HepG2 (cell line): Measurements from ENCODE around the gene MYL4. TPM values are rescaled to one million over a fixed set of nuclear protein-coding genes. Genes with fewer than 3 reads are reported as not detected.
A peak's percentile ranks its signal among the peaks of the same experiment; 100 is the strongest.

Source experiments
- ATAC-seq: fragments of 200-7000 bp; cut with Tn5 transposase; 3 replicates; pipeline ENCODE4 v1.9.1; 2020; ENCODE audit warnings: mild to moderate bottlenecking, moderate library complexity
- BruUV-seq: library from RNA; stranded (reverse); fragments of 400-500 nt; replicated peaks from 2 replicates; lab custom pipeline; 2021; lab: Mats Ljungman, UMichigan
- CTCF ChIA-PET: fragments of 300-600 bp; formaldehyde crosslinking; extraction: SDS; loops from one replicate; lab custom pipeline; 2021; ENCODE audit warnings: low total read pairs, inconsistent platforms, low intra/inter-chr PET ratio; lab: Yijun Ruan, JAX
- POLR2A ChIA-PET: fragments of 350-600 bp; sonication (Branson Sonifier 250); formaldehyde crosslinking; loops from one replicate; lab custom pipeline; 2020; ENCODE audit warnings: antibody characterized with exemption, inconsistent platforms; lab: Yijun Ruan, JAX
- DNase-seq: peaks from one replicate; pipeline ENCODE4 v3.0.0-alpha.2; 2015; ENCODE audit warnings: low spot score
- FAIRE-seq: peaks from 3 replicates; lab custom pipeline; 2011; peaks lifted over from hg19 to GRCh38; lab: Jason Lieb, UNC
- H2AFZ ChIP-seq: one replicate; pipeline ENCODE4 v1.6.1; 2011; ENCODE audit warnings: low read length, inconsistent platforms
- H3K27ac ChIP-seq: fragments of 300-600 bp; 3 replicates; pipeline ENCODE4 v1.8.0; 2011; ENCODE audit warnings: mixed run types, mild to moderate bottlenecking, mixed read lengths, low read length, inconsistent platforms; ENCODE audit not compliant: insufficient read depth; ENCODE audit errors: extremely low read length
- H3K27me3 ChIP-seq, 2 experiments: fragments of 200-600 bp in 1 of 2; 2 replicates in 1 of 2; 3 replicates in 1 of 2; pipeline versions ENCODE4 v1.6.0 to v1.8.0; 2011; ENCODE audit warnings: low read length in 2 of 2, mild to moderate bottlenecking in 2 of 2, moderate library complexity in 2 of 2, inconsistent platforms in 1 of 2; ENCODE audit not compliant: insufficient read depth in 2 of 2, control insufficient read depth in 1 of 2
- H3K36me3 ChIP-seq, 2 experiments: fragments of 200-600 bp in 1 of 2; replicated peaks in 1 of 2; 2 replicates in 1 of 2; 3 replicates in 1 of 2; pipeline versions ENCODE4 v1.5.1 to v1.8.0; 2011; ENCODE audit warnings: low read length in 2 of 2, inconsistent platforms in 1 of 2; ENCODE audit not compliant: insufficient read depth in 2 of 2, control insufficient read depth in 1 of 2
- H3K4me1 ChIP-seq: 2 replicates; pipeline ENCODE4 v1.5.1; 2012; ENCODE audit warnings: low read length, inconsistent platforms; ENCODE audit not compliant: insufficient read depth
- H3K4me2 ChIP-seq: 2 replicates; pipeline ENCODE4 v1.6.0; 2011; ENCODE audit warnings: low read depth, low read length, inconsistent platforms
- H3K4me3 ChIP-seq, 3 experiments: fragments of 200-600 bp in 1 of 3; sonication (generic), shearing (Covaris generic) in 1 of 3; replicated peaks in 1 of 3; 2 replicates each; pipeline ENCODE4 v1.5.1; 2011 to 2016; ENCODE audit warnings: low read length in 3 of 3, inconsistent platforms in 2 of 3, low read depth in 2 of 3, mild to moderate bottlenecking in 2 of 3, control low read depth in 1 of 3, mixed read lengths in 1 of 3; ENCODE audit not compliant: insufficient read depth in 1 of 3
- H3K79me2 ChIP-seq: one replicate; pipeline ENCODE4 v1.6.1; 2011; ENCODE audit warnings: low read length, inconsistent platforms; ENCODE audit not compliant: insufficient read depth
- H3K9ac ChIP-seq: 2 replicates; pipeline ENCODE4 v1.6.0; 2011; ENCODE audit warnings: mild to moderate bottlenecking, low read depth, low read length, inconsistent platforms; ENCODE audit not compliant: insufficient read depth
- H3K9me3 ChIP-seq: 2 replicates; pipeline ENCODE4 v1.5.1; 2012; ENCODE audit warnings: mild to moderate bottlenecking, low read length
- H4K20me1 ChIP-seq: 2 replicates; pipeline ENCODE4 v1.6.0; 2011; ENCODE audit warnings: inconsistent platforms, mild to moderate bottlenecking, low read length, moderate library complexity; ENCODE audit not compliant: insufficient read depth
- KIAA2018 ChIP-seq: sonication (generic); formaldehyde crosslinking; IDR thresholded peaks from 2 replicates; pipeline ENCODE4 v1.5.0; 2020; ENCODE audit warnings: mild to moderate bottlenecking, missing genetic modification reagents, borderline replicate concordance
- ZNF407 ChIP-seq: sonication (generic); formaldehyde crosslinking; IDR thresholded peaks from one replicate; pipeline ENCODE4 v1.5.1; 2020; ENCODE audit warnings: mild to moderate bottlenecking, missing genetic modification reagents; ENCODE audit errors: not compliant biosample characterization
- ZNF674 ChIP-seq: sonication (generic); formaldehyde crosslinking; IDR thresholded peaks from 2 replicates; pipeline ENCODE4 v1.5.0; 2020; ENCODE audit warnings: low read depth, mild to moderate bottlenecking, missing genetic modification reagents
- ZNF773 ChIP-seq: sonication (generic); formaldehyde crosslinking; IDR thresholded peaks from 2 replicates; pipeline ENCODE4 v1.4.0; 2020; ENCODE audit warnings: missing genetic modification reagents, borderline replicate concordance
- WGBS: methylation state at CpG from one replicate; pipeline ENCODE4 v1.1.6; 2017; ENCODE audit warnings: low lambda C conversion rate; 5-methylcytosine and 5-hydroxymethylcytosine counted together
- in situ Hi-C: cut with HindIII; loops from 2 replicates; pipeline ENCODE4 v1.10.0; 2017; ENCODE audit warnings: low pct_unique_long_range_greater_than_20kb; ENCODE audit not compliant: extremely low pct_ligation_motif_present
- intact Hi-C: fragments of 100-400 bp; cut with micrococcal nuclease; formaldehyde crosslinking; loops from one replicate; pipeline ENCODE4 v1.10.0; 2022; ENCODE audit not compliant: unreplicated experiment
- polyA plus RNA-seq, 8 experiments: library from polyadenylated mRNA; depleted of rRNA in 3 of 8; stranded (reverse) in 7 of 8; unstranded in 1 of 8; fragments of >200 nt; fragmentation: Illumina TruSeq in 4 of 8; extraction: Trizol in 4 of 8; gene quantifications; 2 replicates each; pipeline versions ENCODE4 v1.2.1 to v1.2.3, GENCODE V29; 2011 to 2016; ENCODE audit warnings: low read depth in 4 of 8, missing spikeins in 1 of 8, mixed read lengths in 1 of 8; ENCODE audit not compliant: insufficient read depth in 1 of 8
- total RNA-seq, 5 experiments: library from RNA; depleted of rRNA; stranded (reverse); fragments of >200 nt; fragmentation: Illumina TruSeq; extraction: Trizol; gene quantifications; 2 replicates each; pipeline ENCODE4 v1.2.3, GENCODE V29; 2016; ENCODE audit warnings: low read depth in 1 of 5

MYL4 gene
- total and polyA plus RNA-seq, 2 of the 13 experiments (the other 11 are each of a cell fraction or from before 2014, with no cell fraction given): not detected

DNA sequence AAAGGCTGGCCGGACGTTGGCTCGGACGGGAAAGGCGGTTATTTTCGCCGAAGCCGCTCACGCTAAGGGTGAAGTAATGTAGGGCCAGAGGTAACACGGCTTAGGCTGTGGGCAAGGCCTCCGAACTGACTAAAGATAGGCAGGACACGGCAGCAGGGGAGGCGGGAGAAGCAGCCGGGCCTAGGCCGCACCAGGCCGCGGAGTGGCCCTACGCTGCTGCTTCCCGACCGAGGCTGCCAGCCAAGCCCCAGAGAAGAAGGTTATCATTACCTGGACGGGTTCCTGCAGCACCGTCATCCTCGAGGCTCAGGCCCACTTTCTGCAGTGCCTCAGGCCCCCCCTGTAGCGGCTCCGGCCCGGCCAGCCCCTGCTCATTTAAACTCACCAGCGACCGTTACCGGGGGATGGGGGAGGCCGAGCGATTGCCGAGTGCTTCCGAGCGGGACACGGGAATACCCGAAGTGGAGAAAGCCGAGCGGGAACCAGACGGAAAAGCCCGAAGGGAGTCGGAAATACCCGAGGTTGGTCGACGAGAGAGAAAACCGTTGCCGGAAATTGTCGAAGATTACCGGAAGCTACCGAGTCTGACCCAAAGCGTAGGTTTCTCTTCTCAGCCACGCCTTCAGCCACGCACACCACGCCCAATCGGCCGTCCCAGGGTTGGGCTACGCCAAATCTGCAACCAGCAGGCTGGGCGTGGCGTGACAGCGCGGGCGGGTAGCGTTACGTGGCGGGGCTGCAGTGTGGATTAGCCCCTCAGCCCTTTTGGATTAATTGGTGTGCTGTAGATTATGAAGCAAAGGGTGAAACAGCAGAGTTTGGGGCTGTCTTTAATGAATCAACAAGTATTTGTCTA is 20.0 kb upstream of the MYL4 start, which contains the start of gene CDC27:
CDC27 (minus strand) TSS at position 420 of the 856 bp plus-strand sequence; CDS start at position 297, 123 bp downstream.
- intact Hi-C loops: loop anchor here (5.0 kb wide), 1 partner anchor 128 kb away; no protein-coding TSS in a partner anchor
- TF ChIP-seq ZNF773 (CRISPR knock-in tag) (peak; percentile 77; the same call in 1 of the 2 replicates), ZNF674 (CRISPR knock-in tag) (peak; percentile 85; the same call in 1 of the 2 replicates), KIAA2018 (CRISPR knock-in tag) (0 out of 2 replicates have a peak, but pooled peaks have one; percentile 24), ZNF407 (peak; percentile 99)

More for the DNA sequence above, 20.0 kb upstream of the MYL4 start, which contains the start of gene CDC27:
- Histone ChIP-seq H3K4me2 (peak within 1 kb of the TSS; percentile 92), H3K27me3 (peaks cover 0 to 4% of the 10 kb centered on the region in 2 experiments; a peak in 1 of 5 replicates), H3K27ac (peak within 1 kb of the TSS; percentile 90), H3K4me1 (peaks cover 59% of the 10 kb centered on the region), H3K36me3 (peaks cover 0 to 1% of the 10 kb centered on the region in 2 experiments; a peak in 2 of 5 replicates), H2AFZ (peak within 1 kb of the TSS; percentile 83), H3K9ac (peak within 1 kb of the TSS; percentile 98), H3K79me2 (peaks cover 48% of the 10 kb centered on the region), H3K4me3 (peak within 1 kb of the TSS; percentile 86 to 91 (median 89)), H3K9me3 (no peaks in the 10 kb centered on the region), H4K20me1 (peaks cover 32% of the 10 kb centered on the region)
- FAIRE-seq (peak; percentile 99), ATAC-seq (peak; percentile 95), DNase-seq (peak; percentile 99)
- no TSS peak for BruUV-seq
- CTCF ChIA-PET: no interaction called here
- in situ Hi-C loops: no loop called here
- POLR2A ChIA-PET: interaction anchor here (0.6 to 1.4 kb wide), 10 partner anchors 8 to 461 kb away, joined by 3 to 7 read pairs (median 3); partner anchors contain the start of genes EFCAB13 and KPNB1
- WGBS: 2% methylated on average over 48 of the region's 64 CpGs
